Ovary (tissue), 3 donors: Measurements from ENCODE around the gene SLC48A1.

Experiments
- CTCF ChIP-seq, 3 donors: fragments of 450-650 bp in 2 of 3; fragments of 200-600 bp in 1 of 3; IDR thresholded peaks; one replicate each; pipeline versions ENCODE4 v1.5.1 to v1.8.0; 2016 to 2022; ENCODE audit warnings: antibody characterized with exemption in 3 of 3, mild to moderate bottlenecking in 1 of 3
- POLR2A ChIP-seq: fragments of 450-650 bp; IDR thresholded peaks from one replicate; pipeline ENCODE4 v1.6.1; 2017; ENCODE audit warnings: antibody characterized with exemption, mild to moderate bottlenecking, moderate library complexity
- donor health status: DM: no; HTN: no; CAD: no.

GRCh38 chr12:47774663-47775062 is 1.6 kb downstream of the SLC48A1 start:
- TF ChIP-seq CTCF (IDR thresholded peaks at IDR 0.05) = no peak
- TF ChIP-seq POLR2A = no peak
